Measurements from ENCODE around the gene TRMT61A.

The TRMT61A gene

DNA sequence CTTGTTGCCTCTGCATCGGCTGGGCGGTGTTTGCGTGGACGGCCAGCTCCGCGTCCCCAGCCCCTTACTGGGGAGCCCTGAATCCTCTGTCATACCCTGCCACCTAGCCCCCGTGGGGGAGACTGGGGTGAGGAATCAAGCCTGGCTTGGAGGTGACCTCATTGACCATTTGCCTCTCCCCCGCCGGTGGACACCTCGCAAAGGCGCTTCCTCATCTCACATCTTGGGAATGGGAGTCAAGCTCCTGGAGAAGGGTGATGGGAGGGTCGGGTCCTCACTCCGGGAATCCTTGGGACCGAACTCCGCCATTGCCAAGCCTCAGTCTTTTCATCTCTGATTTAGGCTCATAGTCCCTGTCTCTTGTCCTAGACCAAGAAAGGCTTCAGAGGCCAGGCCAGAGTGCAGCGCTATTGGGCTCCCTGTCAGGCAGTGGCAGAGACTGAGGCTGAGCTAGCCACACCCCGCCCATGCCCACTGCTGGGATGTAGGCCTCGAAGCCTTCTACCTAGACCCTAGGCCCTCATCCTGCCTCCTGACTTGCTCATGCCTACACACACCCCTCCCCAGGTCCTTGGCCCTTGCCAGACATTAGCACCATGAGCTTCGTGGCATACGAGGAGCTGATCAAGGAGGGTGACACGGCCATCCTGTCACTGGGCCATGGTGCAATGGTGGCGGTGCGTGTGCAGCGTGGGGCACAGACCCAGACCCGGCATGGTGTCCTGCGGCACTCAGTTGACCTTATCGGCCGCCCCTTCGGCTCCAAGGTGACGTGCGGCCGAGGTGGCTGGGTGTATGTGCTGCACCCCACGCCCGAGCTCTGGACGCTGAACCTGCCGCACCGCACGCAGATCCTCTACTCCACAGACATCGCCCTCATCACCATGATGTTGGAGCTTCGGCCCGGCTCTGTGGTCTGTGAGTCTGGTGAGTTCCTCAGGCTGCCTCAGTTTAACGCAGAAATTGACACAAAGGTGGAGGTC lies 678 bp downstream of the TRMT61A start:
- Histone ChIP-seq H3K36me3 (ENCODE audit: control insufficient read depth in 2 of 2, insufficient read depth in 2 of 2, low read length in 2 of 2) (peaks cover 0 to 2% of the 10 kb centered on the region in 2 donors), H3K4me1 (ENCODE audit: control insufficient read depth in 2 of 2, insufficient read depth in 2 of 2, low read length in 2 of 2) (peaks cover 48 to 53% of the 10 kb centered on the region in 2 donors), H3K9me3 (ENCODE audit: control insufficient read depth in 2 of 2, low read length in 2 of 2) (no peaks in the 10 kb centered on the region), H3K4me3 (ENCODE audit: low read length in 2 of 2) (peak overlapping the region; percentile 86 to 94), H3K27me3 (ENCODE audit: control insufficient read depth in 2 of 2, insufficient read depth in 2 of 2, low read length in 2 of 2) (no peaks in the 10 kb centered on the region), H3K9ac (ENCODE audit: low read depth in 1 of 2, low read length in 2 of 2) (peak overlapping the region; percentile 65 to 72), H3K27ac (ENCODE audit: low read depth in 2 of 2, low read length in 2 of 2) (peak overlapping the region; percentile 34 to 43)

DNA sequence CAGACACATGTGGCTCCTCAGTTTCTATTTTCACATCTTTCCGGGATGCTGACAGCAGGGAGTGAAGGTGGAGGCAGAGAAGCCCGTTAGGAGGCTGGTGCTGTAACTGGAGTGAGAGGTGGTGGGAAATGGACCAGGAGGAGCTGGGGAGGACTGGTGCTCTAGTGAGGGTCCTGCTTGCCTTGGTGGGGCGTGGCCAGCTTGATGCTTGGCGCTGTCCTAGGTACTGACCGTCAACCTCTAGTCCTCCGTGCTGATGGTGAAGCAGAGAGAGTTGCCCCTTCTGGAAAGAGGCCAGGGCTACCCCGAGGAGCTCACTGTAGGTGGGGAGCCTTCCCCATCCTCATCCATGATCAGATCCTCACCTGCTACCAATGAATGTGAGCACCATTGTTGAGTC lies 1.4 kb downstream of the TRMT61A start:
- peaks cover under 1 to 5% of the 10 kb centered on the region in 2 donors for H3K36me3 ChIP-seq (ENCODE audit: control insufficient read depth in 2 of 2, insufficient read depth in 2 of 2, low read length in 2 of 2)
- peaks cover 48% of the 10 kb centered on the region in 2 donors for H3K4me1 ChIP-seq (ENCODE audit: control insufficient read depth in 2 of 2, insufficient read depth in 2 of 2, low read length in 2 of 2)
- H3K27me3 ChIP-seq (ENCODE audit: control insufficient read depth in 2 of 2, insufficient read depth in 2 of 2, low read length in 2 of 2) = no peaks in the 10 kb centered on the region
- H3K4me3 ChIP-seq (ENCODE audit: low read length in 2 of 2) = peak overlapping the region in 1 of 2 donors; percentile 94
- no peak overlapping the region for H3K9ac ChIP-seq (ENCODE audit: low read depth in 1 of 2, low read length in 2 of 2)
- no peak overlapping the region for H3K27ac ChIP-seq (ENCODE audit: low read depth in 2 of 2, low read length in 2 of 2)
- no peaks in the 10 kb centered on the region for H3K9me3 ChIP-seq (ENCODE audit: control insufficient read depth in 2 of 2, low read length in 2 of 2)

DNA sequence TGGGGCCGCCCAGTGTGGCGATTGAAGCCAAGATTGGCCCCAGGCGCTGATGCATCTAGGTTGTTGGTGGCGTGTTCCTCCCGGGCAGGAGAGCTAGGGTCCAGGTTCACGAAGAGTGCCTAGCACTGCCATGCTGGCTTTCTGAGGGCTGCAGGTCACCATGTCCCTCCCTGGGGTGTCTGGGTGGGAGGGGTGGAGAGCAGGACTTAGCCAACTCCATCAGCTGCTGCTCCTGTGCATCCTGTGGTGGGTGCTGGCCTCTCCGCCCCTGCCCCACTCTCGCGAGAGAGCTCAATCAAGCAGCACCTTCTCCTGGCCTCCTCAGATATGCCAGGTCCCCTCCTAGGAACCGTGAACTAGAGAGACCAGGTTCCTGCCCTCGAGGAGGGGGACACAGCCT lies 1.8 kb downstream of the TRMT61A start:
- H3K4me3 ChIP-seq (ENCODE audit: low read length in 2 of 2) = no peak overlapping the region
- no peak overlapping the region for H3K9ac ChIP-seq (ENCODE audit: low read depth in 1 of 2, low read length in 2 of 2)
- H3K27me3 ChIP-seq (ENCODE audit: control insufficient read depth in 2 of 2, insufficient read depth in 2 of 2, low read length in 2 of 2) = no peaks in the 10 kb centered on the region
- no peaks in the 10 kb centered on the region for H3K9me3 ChIP-seq (ENCODE audit: control insufficient read depth in 2 of 2, low read length in 2 of 2)
- no peak overlapping the region for H3K27ac ChIP-seq (ENCODE audit: low read depth in 2 of 2, low read length in 2 of 2)
- H3K36me3 ChIP-seq (ENCODE audit: control insufficient read depth in 2 of 2, insufficient read depth in 2 of 2, low read length in 2 of 2) = peaks cover 3 to 5% of the 10 kb centered on the region in 2 donors
- H3K4me1 ChIP-seq (ENCODE audit: control insufficient read depth in 2 of 2, insufficient read depth in 2 of 2, low read length in 2 of 2) = peaks cover 45 to 46% of the 10 kb centered on the region in 2 donors

DNA sequence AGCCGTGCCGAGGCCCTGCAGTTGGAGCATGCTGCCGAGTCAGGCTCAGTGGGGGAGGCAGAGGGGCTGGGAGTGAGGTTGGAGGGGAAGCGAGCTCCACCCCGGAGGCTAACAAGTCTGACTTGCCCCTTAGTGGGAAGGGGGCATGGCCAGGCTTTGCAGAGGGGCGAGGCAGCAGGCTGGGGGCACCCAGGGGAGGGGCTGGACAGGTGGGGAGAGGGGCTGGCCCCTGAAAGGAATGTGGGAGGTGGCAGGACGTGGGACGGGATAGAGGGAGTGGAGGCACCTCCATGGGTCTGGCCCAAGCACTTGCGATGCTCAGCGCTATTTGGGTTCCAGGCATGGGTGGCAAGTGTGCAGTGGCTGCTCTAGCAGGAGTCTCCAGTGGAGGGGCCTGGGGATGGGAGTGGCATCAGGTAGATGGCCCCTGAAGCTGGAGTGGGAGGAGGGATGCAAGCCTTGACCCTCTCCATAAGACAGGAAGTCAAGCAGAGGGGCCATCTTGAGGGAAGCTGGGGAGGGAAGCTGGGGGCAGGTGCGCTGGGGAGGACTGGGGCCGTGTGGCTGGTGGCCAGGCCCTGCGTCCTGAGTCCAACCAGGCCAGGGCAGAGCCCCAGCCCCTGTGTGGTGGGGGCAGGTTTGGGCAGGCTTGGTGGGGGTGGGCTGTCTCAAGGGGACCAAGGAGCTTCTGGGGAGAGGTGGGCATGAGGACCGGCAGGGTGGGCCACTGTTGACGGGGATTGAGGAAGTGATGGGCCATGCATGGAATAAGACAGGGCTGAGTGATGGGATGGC lies 2.6 kb downstream of the TRMT61A start:
- H3K36me3 ChIP-seq (ENCODE audit: control insufficient read depth in 2 of 2, insufficient read depth in 2 of 2, low read length in 2 of 2) = peaks cover 3 to 5% of the 10 kb centered on the region in 2 donors
- peaks cover 37 to 38% of the 10 kb centered on the region in 2 donors for H3K4me1 ChIP-seq (ENCODE audit: control insufficient read depth in 2 of 2, insufficient read depth in 2 of 2, low read length in 2 of 2)
- H3K27ac ChIP-seq (ENCODE audit: low read depth in 2 of 2, low read length in 2 of 2) = no peak overlapping the region

DNA sequence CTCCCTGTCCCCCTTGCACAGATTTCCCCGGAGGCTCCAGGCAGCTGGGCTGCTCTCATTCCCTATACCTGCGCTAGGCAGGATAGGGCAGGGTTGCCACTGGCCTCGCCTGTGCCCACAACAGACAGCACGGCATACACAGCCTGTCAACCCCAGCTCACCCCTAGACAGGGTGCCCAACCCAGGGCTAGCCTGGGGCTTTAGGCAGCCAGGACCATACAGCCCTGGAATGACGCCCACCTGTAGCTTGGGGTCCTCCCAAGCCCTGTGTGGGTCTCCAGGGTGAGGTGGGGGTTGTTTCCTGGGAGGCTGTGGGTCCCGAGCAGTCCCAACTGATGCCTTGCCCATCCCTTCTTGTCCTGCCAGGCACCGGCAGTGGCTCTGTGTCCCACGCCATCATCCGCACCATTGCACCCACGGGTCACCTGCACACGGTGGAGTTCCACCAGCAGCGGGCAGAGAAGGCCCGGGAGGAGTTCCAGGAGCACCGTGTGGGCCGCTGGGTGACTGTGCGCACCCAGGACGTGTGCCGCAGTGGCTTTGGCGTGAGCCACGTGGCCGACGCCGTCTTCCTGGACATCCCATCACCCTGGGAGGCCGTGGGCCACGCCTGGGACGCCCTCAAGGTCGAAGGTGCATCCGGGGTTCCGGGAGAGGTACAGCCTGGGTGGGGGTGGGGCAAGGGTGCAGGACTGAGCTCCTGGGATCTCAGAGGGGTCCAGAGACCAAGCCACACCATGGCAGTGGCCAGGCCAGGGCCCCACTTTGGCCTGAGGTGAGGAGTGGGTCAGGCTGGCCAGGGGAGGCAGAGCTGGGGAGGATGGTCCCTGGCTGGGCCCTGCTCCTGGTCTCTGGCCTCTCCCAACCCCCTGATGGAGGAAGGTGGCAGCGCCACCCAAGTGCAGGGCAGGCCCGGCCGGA lies 3.5 kb downstream of the TRMT61A start:
- Histone ChIP-seq H3K9me3 (ENCODE audit: control insufficient read depth in 2 of 2, low read length in 2 of 2) (no peaks in the 10 kb centered on the region), H3K36me3 (ENCODE audit: control insufficient read depth in 2 of 2, insufficient read depth in 2 of 2, low read length in 2 of 2) (peaks cover 3 to 5% of the 10 kb centered on the region in 2 donors), H3K27ac (ENCODE audit: low read depth in 2 of 2, low read length in 2 of 2) (peak overlapping the region in 1 of 2 donors; percentile 48), H3K4me3 (ENCODE audit: low read length in 2 of 2) (no peak overlapping the region), H3K9ac (ENCODE audit: low read depth in 1 of 2, low read length in 2 of 2) (peak overlapping the region in 1 of 2 donors; percentile 24), H3K27me3 (ENCODE audit: control insufficient read depth in 2 of 2, insufficient read depth in 2 of 2, low read length in 2 of 2) (no peaks in the 10 kb centered on the region), H3K4me1 (ENCODE audit: control insufficient read depth in 2 of 2, insufficient read depth in 2 of 2, low read length in 2 of 2) (peaks cover 29% of the 10 kb centered on the region in 2 donors)

More for the DNA sequence above, 2.6 kb downstream of the TRMT61A start:
- Histone ChIP-seq H3K9ac (ENCODE audit: low read depth in 1 of 2, low read length in 2 of 2) (peak overlapping the region in 1 of 2 donors; percentile 24), H3K4me3 (ENCODE audit: low read length in 2 of 2) (no peak overlapping the region), H3K27me3 (ENCODE audit: control insufficient read depth in 2 of 2, insufficient read depth in 2 of 2, low read length in 2 of 2) (no peaks in the 10 kb centered on the region), H3K9me3 (ENCODE audit: control insufficient read depth in 2 of 2, low read length in 2 of 2) (no peaks in the 10 kb centered on the region)

GRCh38 chr14:103533137-103533998 lies 4.4 kb downstream of the TRMT61A start:
- Histone ChIP-seq H3K4me3 (ENCODE audit: low read length in 2 of 2) (no peak overlapping the region), H3K27me3 (ENCODE audit: control insufficient read depth in 2 of 2, insufficient read depth in 2 of 2, low read length in 2 of 2) (no peaks in the 10 kb centered on the region), H3K9me3 (ENCODE audit: control insufficient read depth in 2 of 2, low read length in 2 of 2) (no peaks in the 10 kb centered on the region), H3K27ac (ENCODE audit: low read depth in 2 of 2, low read length in 2 of 2) (peak overlapping the region; percentile 70 to 71), H3K36me3 (ENCODE audit: control insufficient read depth in 2 of 2, insufficient read depth in 2 of 2, low read length in 2 of 2) (peaks cover 3 to 5% of the 10 kb centered on the region in 2 donors), H3K9ac (ENCODE audit: low read depth in 1 of 2, low read length in 2 of 2) (no peak overlapping the region), H3K4me1 (ENCODE audit: control insufficient read depth in 2 of 2, insufficient read depth in 2 of 2, low read length in 2 of 2) (peaks cover 20 to 23% of the 10 kb centered on the region in 2 donors)

DNA sequence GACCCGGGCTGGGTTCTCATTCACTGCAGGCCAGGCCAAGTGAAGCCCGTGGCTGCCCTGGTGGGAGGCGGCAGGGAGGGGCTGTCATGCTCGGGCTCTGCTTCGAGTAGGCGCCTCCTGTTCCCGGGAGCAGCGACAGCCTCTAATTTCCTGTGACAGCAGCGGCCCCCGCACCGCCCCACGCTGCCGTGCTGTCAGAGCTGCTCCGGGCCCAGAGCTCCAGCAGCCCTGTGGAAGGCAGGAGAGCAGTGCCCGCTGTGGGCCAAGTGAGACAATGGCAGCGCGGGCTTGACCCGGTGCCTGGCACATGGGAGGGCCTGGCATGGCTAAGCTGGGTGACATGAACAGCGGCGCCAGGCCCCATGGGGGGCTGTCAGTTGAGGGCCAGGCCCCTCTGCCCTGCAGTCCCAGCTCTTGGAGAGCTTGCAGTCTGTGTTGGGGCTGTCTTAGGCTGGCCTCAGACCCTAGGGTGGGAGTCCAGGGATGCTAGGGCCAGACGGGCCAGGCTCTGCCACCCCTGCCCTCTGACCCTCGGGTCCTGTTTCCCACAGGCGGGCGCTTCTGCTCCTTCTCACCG lies 5.1 kb downstream of the TRMT61A start:
- H3K36me3 ChIP-seq (ENCODE audit: control insufficient read depth in 2 of 2, insufficient read depth in 2 of 2, low read length in 2 of 2) = peaks cover 3 to 5% of the 10 kb centered on the region in 2 donors
- H3K9ac ChIP-seq (ENCODE audit: low read depth in 1 of 2, low read length in 2 of 2) = no peak overlapping the region
- no peaks in the 10 kb centered on the region for H3K9me3 ChIP-seq (ENCODE audit: control insufficient read depth in 2 of 2, low read length in 2 of 2)
- H3K4me3 ChIP-seq (ENCODE audit: low read length in 2 of 2) = no peak overlapping the region
- H3K4me1 ChIP-seq (ENCODE audit: control insufficient read depth in 2 of 2, insufficient read depth in 2 of 2, low read length in 2 of 2) = peaks cover 22% of the 10 kb centered on the region in 2 donors
- H3K27ac ChIP-seq (ENCODE audit: low read depth in 2 of 2, low read length in 2 of 2) = peak overlapping the region; percentile 70 to 71
- no peaks in the 10 kb centered on the region for H3K27me3 ChIP-seq (ENCODE audit: control insufficient read depth in 2 of 2, insufficient read depth in 2 of 2, low read length in 2 of 2)

DNA sequence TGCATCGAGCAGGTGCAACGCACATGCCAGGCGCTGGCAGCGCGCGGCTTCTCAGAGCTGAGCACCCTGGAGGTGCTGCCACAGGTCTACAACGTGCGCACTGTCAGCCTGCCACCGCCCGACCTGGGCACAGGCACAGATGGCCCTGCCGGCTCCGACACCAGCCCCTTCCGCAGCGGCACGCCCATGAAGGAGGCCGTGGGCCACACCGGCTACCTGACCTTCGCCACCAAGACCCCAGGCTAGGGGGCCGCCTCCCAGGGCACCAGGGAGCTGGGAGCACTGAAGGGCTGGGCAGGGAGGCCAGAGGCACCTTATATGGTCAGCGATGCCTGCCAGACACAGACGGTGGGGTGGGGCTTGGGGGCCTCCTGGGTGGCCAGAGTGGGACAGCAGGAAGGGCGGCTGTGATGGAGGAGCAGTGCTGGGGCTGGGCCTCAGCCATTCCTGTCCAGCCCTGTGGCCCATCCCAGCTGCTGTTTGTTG lies 5.6 kb downstream of the TRMT61A start:
- Histone ChIP-seq H3K27me3 (ENCODE audit: control insufficient read depth in 2 of 2, insufficient read depth in 2 of 2, low read length in 2 of 2) (no peaks in the 10 kb centered on the region), H3K9ac (ENCODE audit: low read depth in 1 of 2, low read length in 2 of 2) (no peak overlapping the region), H3K9me3 (ENCODE audit: control insufficient read depth in 2 of 2, low read length in 2 of 2) (no peaks in the 10 kb centered on the region), H3K4me1 (ENCODE audit: control insufficient read depth in 2 of 2, insufficient read depth in 2 of 2, low read length in 2 of 2) (peaks cover 20 to 23% of the 10 kb centered on the region in 2 donors), H3K27ac (ENCODE audit: low read depth in 2 of 2, low read length in 2 of 2) (peak overlapping the region; percentile 70 to 71), H3K4me3 (ENCODE audit: low read length in 2 of 2) (no peak overlapping the region), H3K36me3 (ENCODE audit: control insufficient read depth in 2 of 2, insufficient read depth in 2 of 2, low read length in 2 of 2) (peaks cover 3 to 5% of the 10 kb centered on the region in 2 donors)

All from mucosa of rectum (tissue), 2 donors.